MM.1S (cell line): ENCODE measurements around the gene CC2D2A.
A peak's percentile ranks its signal among the peaks of the same experiment; 100 is the strongest.

Experiments used
- DNase-seq: peaks from one replicate; pipeline ENCODE4 v3.0.0-alpha.2; 2015
- H2AFZ ChIP-seq: fragments of 300-600 bp; sonication (generic); 2 replicates; pipeline ENCODE4 v1.6.0; 2016; ENCODE audit warnings: antibody characterized with exemption, low read length
- H3F3A ChIP-seq: fragments of 300-600 bp; sonication (generic); 2 replicates; pipeline ENCODE4 v1.6.1; 2016; ENCODE audit warnings: mild to moderate bottlenecking, antibody characterized with exemption, low read length, moderate library complexity, mixed read lengths; ENCODE audit not compliant: insufficient read depth
- H3K27ac ChIP-seq: fragments of 300-600 bp; sonication (generic); 2 replicates; pipeline ENCODE4 v1.5.1; 2016; ENCODE audit warnings: mild to moderate bottlenecking, low read length
- H3K27me3 ChIP-seq: fragments of 300-600 bp; sonication (generic); replicated peaks from 2 replicates; pipeline ENCODE4 v1.6.0; 2016; ENCODE audit warnings: low read length; ENCODE audit not compliant: insufficient read depth
- H3K36me3 ChIP-seq: fragments of 300-600 bp; sonication (generic); replicated peaks from 2 replicates; pipeline ENCODE4 v1.6.1; 2016; ENCODE audit warnings: mild to moderate bottlenecking, low read length, mixed read lengths; ENCODE audit not compliant: insufficient read depth
- H3K4me1 ChIP-seq: fragments of 300-600 bp; sonication (generic); 2 replicates; pipeline ENCODE4 v1.6.1; 2016; ENCODE audit warnings: low read length, mixed read lengths
- H3K4me2 ChIP-seq: fragments of 300-600 bp; sonication (generic); 2 replicates; pipeline ENCODE4 v1.6.0; 2016; ENCODE audit warnings: low read depth, low read length
- H3K4me3 ChIP-seq: fragments of 300-600 bp; sonication (generic); 2 replicates; pipeline ENCODE4 v1.5.1; 2016; ENCODE audit warnings: low read length, mixed read lengths
- H3K79me2 ChIP-seq: fragments of 300-600 bp; sonication (generic); 2 replicates; pipeline ENCODE4 v1.6.1; 2016; ENCODE audit warnings: mixed run types, low read length, mixed read lengths
- H3K9ac ChIP-seq: fragments of 300-600 bp; sonication (generic); 2 replicates; pipeline ENCODE4 v1.6.1; 2016; ENCODE audit warnings: low read length, mixed read lengths
- H3K9me2 ChIP-seq: fragments of 300-600 bp; sonication (generic); replicated peaks from 2 replicates; pipeline ENCODE4 v1.6.1; 2016; ENCODE audit warnings: mild to moderate bottlenecking, low read length, mixed read lengths; ENCODE audit not compliant: insufficient read depth
- H3K9me3 ChIP-seq: fragments of 300-600 bp; sonication (generic); replicated peaks from 2 replicates; pipeline ENCODE4 v1.6.1; 2016; ENCODE audit warnings: mild to moderate bottlenecking, low read length, mixed read lengths; ENCODE audit not compliant: insufficient read depth
- H4K20me1 ChIP-seq: fragments of 300-600 bp; sonication (generic); 2 replicates; pipeline ENCODE4 v1.6.1; 2016; ENCODE audit warnings: mild to moderate bottlenecking, low read length, moderate library complexity, mixed read lengths; ENCODE audit not compliant: insufficient read depth
- EZH2 ChIP-seq: fragments of 300-600 bp; sonication (generic); optimal IDR thresholded peaks from 2 replicates; pipeline ENCODE3; 2017; ENCODE audit warnings: low read depth, mild to moderate bottlenecking, antibody characterized with exemption, low read length, mixed read lengths
- EZH2phosphoT487 ChIP-seq: fragments of 300-600 bp; sonication (generic); IDR thresholded peaks from 2 replicates; pipeline ENCODE4 v1.6.1; 2018; ENCODE audit warnings: antibody characterized with exemption, low read length
- TF ChIP-seq, protein P1 (sequence below): fragments of 300-600 bp; sonication (generic); IDR thresholded peaks from 2 replicates; pipeline ENCODE4 v1.5.1; 2016; ENCODE audit warnings: antibody characterized with exemption, low read length, mixed read lengths

The CC2D2A gene

DNA sequence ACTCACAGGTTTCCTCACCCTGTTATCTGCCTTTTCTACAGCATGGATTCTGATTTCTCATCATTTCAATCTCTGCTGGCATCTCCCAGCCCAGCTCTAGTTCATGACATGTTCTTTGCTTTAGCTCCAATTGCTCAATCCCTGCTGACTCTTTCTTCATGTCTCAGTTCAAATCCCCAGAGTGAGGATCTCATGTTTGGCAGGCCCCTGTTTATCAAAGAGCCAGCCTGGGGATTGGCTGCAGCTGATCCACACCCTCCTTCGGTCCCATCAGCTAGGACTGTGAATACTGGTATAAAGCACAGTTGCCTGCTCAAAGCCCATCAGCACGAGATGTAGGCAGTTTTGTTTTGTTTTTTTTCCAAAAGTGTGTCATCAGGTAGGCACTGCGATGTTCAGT, 14.4 kb upstream of the CC2D2A start:
- no peaks in the 10 kb centered on the region for H3K9me3 ChIP-seq
- H3K36me3 ChIP-seq = no peaks in the 10 kb centered on the region
- no peak overlapping the region for H3K27ac ChIP-seq
- H3K4me2 ChIP-seq = no peak overlapping the region
- H3K27me3 ChIP-seq = no peaks in the 10 kb centered on the region
- H4K20me1 ChIP-seq = no peaks in the 10 kb centered on the region
- H3F3A ChIP-seq = no peaks in the 10 kb centered on the region
- no peak for DNase-seq
- no peak overlapping the region for H3K4me3 ChIP-seq
- no peaks in the 10 kb centered on the region for H3K4me1 ChIP-seq
- H2AFZ ChIP-seq = no peak overlapping the region
- TF ChIP-seq EZH2phosphoT487 = no peak
- TF ChIP-seq, protein P1, sequence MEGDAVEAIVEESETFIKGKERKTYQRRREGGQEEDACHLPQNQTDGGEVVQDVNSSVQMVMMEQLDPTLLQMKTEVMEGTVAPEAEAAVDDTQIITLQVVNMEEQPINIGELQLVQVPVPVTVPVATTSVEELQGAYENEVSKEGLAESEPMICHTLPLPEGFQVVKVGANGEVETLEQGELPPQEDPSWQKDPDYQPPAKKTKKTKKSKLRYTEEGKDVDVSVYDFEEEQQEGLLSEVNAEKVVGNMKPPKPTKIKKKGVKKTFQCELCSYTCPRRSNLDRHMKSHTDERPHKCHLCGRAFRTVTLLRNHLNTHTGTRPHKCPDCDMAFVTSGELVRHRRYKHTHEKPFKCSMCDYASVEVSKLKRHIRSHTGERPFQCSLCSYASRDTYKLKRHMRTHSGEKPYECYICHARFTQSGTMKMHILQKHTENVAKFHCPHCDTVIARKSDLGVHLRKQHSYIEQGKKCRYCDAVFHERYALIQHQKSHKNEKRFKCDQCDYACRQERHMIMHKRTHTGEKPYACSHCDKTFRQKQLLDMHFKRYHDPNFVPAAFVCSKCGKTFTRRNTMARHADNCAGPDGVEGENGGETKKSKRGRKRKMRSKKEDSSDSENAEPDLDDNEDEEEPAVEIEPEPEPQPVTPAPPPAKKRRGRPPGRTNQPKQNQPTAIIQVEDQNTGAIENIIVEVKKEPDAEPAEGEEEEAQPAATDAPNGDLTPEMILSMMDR = no peak
- TF ChIP-seq EZH2 = no peak
- no peak overlapping the region for H3K9ac ChIP-seq
- no peaks in the 10 kb centered on the region for H3K79me2 ChIP-seq
- no peaks in the 10 kb centered on the region for H3K9me2 ChIP-seq

DNA sequence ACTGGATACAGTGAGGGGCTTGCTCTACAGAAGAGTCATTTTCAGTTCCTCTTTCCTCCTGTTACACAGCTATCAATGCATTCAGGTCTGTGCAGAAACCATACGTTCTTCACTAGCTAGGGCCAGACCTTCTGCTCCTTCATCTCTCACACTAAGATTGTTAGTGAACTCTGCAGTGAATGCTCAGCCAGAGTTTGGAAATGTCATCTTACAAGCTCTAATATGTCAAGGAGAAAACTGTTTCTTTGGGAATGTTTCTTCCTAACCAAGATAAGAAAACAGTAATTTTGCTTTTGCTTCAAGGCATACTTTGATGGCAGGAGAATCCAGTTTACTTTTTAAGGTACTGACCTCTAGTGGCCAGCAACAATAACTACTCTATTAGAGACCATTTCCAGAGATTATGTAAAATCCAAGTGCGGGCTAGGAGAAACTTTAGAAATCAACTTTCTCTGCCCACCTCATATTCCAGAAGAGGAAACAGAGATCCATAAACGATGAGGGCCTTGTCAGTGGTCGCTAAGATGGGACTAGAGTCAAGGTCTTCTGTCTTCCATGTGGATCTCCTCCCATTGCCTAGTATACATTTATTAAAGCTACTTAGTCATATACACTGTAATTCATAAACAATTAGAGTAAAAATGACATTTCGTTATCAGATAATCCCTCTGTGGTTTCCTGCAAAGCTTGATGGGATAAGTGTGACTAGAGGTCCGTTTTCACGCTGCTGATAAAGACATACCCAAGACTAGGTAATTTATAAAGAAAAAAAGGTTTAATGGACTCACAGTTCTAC, 12.1 kb upstream of the CC2D2A start:
- Histone ChIP-seq H3K36me3 (no peaks in the 10 kb centered on the region), H3K79me2 (no peaks in the 10 kb centered on the region), H3K9me2 (no peaks in the 10 kb centered on the region), H3K4me2 (no peak overlapping the region; the same call in 1 of the 2 replicates), H3K4me3 (no peak overlapping the region), H3F3A (no peaks in the 10 kb centered on the region), H3K27ac (no peak overlapping the region), H3K9me3 (no peaks in the 10 kb centered on the region), H3K4me1 (no peaks in the 10 kb centered on the region), H4K20me1 (no peaks in the 10 kb centered on the region), H2AFZ (no peak overlapping the region), H3K27me3 (no peaks in the 10 kb centered on the region), H3K9ac (no peak overlapping the region)
- no peak for TF ChIP-seq EZH2phosphoT487
- TF ChIP-seq, protein P1 = peak; percentile 80
- TF ChIP-seq EZH2 = no peak
- DNase-seq = peak; percentile 62

DNA sequence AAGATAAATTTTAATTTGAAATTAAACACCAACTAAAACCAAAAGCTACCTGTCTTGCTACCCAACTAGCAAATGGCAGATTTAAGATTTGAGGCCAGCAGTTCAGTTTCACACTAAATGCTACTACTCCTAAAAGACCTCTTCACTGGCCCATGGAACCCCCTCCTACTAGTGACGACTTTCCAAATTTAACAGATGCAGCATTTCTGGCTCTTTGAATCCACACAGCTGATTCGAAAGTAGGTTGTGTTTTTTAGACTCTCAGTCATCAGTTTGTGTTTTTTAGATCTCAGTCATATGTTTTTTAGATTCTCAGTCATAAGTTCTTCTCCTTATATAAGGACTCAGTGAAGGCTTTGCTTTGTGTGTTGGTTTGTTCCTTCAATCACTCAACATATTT, 11.1 kb upstream of the CC2D2A start:
- Histone ChIP-seq H3K36me3 (no peaks in the 10 kb centered on the region), H3K27ac (no peak overlapping the region), H3K4me2 (no peak overlapping the region), H3K9me2 (no peaks in the 10 kb centered on the region), H4K20me1 (no peaks in the 10 kb centered on the region), H3F3A (no peaks in the 10 kb centered on the region), H3K4me3 (no peak overlapping the region), H3K9me3 (no peaks in the 10 kb centered on the region), H2AFZ (no peak overlapping the region), H3K4me1 (no peaks in the 10 kb centered on the region), H3K79me2 (no peaks in the 10 kb centered on the region), H3K27me3 (no peaks in the 10 kb centered on the region), H3K9ac (no peak overlapping the region)
- DNase-seq = no peak
- TF ChIP-seq, protein P1 = no peak
- TF ChIP-seq EZH2phosphoT487 = no peak
- no peak for TF ChIP-seq EZH2
